Activated gamma-delta T cell treated with anti-CD3 and anti-CD28 coated beads, Interleukin-2, amount 50 U/mL, for 16 hours (primary cell): Measurements from ENCODE around the gene NTN5.

Source experiments
- DNase-seq: peaks from one replicate; pipeline ENCODE4 v3.0.0-alpha.2; 2020; ENCODE audit warnings: low read depth

The NTN5 gene

DNA sequence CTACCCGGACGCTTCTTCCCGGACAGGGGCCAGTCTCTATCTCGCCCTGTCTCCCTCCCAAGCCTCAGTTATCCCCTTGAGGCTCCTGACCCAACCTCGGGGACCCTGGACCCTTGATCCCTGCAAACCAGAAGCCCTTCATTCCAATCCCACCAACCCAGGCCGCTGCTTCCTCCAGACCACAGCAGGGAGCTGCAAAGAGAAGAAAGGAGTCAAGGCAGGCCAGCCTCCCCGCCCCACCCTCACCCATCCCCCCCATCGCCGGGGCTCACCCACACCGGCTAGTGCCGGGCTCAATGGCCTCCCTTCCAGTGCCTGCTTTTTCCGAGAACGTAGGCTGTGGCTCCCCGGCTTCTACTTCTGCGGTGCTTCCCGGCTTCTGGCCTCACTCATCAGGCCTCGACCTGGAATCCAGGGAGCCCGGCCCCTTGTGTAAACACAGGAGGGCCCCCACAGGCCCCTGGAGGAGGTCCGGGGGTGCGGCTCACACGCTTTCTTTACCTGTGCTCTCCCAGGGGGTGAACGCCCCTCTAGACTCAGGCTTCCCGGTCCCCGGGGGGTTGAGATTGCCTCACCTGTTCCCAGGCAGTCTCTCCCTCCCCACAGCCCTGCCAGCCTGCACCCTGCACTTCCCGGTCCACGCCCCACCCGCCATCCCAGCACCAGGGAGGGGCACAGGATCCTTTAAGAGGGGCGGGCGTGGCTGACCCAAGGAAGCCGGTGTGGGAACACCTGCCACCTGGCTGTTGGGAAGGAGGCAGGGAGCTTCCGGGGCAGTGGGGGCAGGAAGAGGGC, 58.2 kb downstream of the NTN5 start, which contains the start of gene FAM83E:
FAM83E (minus strand) TSS at position 641 of the 795 bp plus-strand sequence. CDS start 1,704 bp downstream, outside the sequence.
- no peak for DNase-seq

DNA sequence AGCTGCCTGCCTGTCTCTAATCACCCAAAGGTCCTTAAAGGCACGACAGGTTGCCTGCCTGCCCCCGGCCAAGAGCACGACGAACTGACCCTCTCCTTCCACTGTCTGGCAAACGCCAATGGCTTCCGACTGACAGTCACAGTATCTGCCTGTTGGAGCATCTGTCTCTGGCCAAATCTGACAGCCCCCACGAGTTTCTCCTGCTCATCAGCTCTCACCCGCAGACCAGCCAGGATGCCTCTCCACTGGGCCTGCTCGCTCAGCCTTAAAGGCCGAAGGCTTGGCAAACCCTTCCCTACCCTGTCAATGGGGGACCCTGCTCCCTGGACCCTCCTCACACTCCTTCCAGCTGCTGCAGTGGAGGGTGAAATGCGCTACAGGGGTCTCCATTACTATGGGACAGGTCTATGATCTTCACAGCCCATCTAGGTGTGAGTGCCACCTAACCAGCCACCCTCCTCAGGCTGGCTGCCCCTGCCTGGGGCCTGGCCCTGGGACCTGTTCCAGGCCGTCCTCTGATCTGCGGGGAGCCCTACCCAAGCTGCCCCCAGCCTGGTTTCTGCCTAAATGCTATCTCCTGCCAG, 58.9 kb downstream of the NTN5 start:
- DNase-seq = no peak

DNA sequence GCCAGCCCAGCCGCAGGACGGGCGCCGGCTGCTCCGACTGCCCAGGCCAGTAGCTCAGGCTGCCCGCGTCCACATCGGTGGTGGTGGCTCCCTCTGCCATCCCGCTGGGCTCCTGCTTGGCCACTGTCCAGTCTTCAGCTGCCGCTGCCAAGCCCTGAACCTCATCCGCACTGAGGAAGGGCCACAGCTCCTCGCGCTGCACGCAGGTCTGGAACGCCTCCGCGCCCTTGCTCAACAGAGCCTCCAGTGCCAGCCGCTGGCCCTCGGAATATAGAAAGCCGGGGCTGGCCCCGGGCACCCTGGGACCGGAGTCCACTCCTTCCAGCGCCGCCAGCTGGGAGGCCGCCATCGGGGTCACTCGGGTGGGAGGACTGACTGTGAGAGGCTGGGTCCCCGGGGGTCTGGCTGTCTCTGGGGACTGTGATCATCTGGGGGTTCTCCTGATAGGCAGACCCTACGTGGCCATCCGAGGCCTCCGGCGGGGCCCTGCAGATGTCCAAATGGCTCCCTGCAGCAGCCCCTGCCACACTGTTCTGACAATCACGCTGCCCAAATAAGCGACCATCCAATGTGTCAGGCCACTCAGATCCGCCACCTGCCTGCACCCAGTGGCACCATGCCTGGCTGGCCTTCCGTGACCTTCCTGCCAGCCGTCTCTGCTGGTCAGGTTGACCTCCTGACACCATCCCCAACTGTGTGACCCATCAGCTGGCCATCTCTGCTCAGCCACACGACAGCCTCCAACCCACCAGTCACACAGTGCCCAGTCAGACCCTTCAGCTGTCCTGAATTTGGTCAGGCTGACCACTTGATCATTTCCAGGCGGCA, 59.6 kb downstream of the NTN5 start:
- no peak for DNase-seq

DNA sequence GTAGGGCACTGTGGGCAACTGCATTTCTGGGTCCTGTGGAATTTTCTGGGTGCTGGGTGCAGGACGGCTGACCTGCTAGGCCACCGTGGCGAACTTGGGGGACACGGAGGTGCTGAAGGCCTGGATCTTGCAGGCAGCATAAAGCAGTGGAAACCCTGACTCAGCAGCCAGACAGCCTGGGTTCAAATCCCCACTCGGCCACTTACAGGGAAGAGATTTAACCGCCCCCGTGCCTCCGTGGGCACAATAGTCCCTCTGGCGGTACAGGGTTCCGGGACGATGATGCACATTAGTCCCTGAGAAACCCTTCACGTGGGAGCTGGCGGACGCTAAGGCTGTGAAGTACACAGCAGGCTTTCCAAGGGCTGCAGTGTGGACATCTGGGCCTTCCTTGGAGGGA, 60.9 kb downstream of the NTN5 start:
- DNase-seq = no peak
